ENCODE results near the gene TTLL11.

Gene TTLL11

DNA sequence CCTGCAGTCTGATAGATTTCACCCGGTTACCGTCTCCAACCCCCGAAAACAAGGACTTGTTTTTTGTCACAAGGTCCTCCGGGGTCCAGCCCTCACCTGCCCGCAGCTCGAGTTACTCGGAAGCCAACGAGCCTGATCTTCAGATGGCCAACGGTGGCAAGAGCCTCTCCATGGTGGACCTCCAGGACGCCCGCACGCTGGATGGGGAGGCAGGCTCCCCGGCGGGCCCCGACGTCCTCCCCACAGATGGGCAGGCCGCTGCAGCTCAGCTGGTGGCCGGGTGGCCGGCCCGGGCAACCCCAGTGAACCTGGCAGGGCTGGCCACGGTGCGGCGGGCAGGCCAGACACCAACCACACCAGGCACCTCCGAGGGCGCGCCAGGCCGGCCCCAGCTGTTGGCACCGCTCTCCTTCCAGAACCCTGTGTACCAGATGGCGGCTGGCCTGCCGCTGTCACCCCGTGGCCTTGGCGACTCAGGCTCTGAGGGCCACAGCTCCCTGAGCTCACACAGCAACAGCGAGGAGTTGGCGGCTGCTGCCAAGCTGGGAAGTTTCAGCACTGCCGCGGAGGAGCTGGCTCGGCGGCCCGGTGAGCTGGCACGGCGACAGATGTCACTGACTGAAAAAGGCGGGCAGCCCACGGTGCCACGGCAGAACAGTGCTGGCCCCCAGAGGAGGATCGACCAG, 320.4 kb downstream of the TTLL11 start:
- H3K4me1 ChIP-seq (ENCODE audit: control insufficient read depth, insufficient read depth, low read length), result no peaks in the 10 kb centered on the region
- no peak overlapping the region for H3K4me3 ChIP-seq (ENCODE audit: low read depth, low read length)
- H3K27me3 ChIP-seq (ENCODE audit: control insufficient read depth, insufficient read depth, low read length), result no peaks in the 10 kb centered on the region
- no peaks in the 10 kb centered on the region for H3K9me3 ChIP-seq (ENCODE audit: control insufficient read depth, insufficient read depth, low read length)
- H3K36me3 ChIP-seq (ENCODE audit: control insufficient read depth, insufficient read depth, low read length), result peaks cover 74% of the 10 kb centered on the region
- no peak overlapping the region for H3K9ac ChIP-seq (ENCODE audit: low read depth, low read length)
- H3K27ac ChIP-seq (ENCODE audit: low read depth, low read length), result no peak overlapping the region

Measured in HUES48 (cell line).